ENCODE data around the gene LRRN3.

The LRRN3 gene

DNA sequence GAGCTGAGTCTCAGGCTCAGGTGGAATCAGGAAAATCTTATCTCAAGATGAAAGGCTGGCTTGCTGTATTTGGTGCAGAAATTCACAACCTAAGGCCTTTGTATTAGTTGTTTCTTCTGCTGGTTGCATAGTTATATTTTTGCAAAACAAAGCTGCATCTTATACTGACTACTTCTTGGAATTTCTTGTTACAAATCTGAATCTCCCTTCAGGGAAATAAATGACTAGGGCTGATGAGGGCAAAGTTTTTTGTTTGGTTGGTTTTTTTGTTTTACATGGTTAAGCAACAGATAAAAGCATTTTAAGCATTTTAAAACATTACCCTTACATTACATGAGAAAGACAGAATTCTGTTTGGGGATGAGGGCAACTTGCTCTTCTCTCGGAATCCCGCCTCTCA is 13.9 kb upstream of the LRRN3 start:
- no peak for DNase-seq (ENCODE audit: extremely low read depth, insufficient read length)
- TF ChIP-seq, protein P1, sequence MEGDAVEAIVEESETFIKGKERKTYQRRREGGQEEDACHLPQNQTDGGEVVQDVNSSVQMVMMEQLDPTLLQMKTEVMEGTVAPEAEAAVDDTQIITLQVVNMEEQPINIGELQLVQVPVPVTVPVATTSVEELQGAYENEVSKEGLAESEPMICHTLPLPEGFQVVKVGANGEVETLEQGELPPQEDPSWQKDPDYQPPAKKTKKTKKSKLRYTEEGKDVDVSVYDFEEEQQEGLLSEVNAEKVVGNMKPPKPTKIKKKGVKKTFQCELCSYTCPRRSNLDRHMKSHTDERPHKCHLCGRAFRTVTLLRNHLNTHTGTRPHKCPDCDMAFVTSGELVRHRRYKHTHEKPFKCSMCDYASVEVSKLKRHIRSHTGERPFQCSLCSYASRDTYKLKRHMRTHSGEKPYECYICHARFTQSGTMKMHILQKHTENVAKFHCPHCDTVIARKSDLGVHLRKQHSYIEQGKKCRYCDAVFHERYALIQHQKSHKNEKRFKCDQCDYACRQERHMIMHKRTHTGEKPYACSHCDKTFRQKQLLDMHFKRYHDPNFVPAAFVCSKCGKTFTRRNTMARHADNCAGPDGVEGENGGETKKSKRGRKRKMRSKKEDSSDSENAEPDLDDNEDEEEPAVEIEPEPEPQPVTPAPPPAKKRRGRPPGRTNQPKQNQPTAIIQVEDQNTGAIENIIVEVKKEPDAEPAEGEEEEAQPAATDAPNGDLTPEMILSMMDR (IDR thresholded peaks at IDR 0.05; ENCODE audit: insufficient read depth, low read length, poor library complexity, severe bottlenecking), result no peak
- Histone ChIP-seq H3K36me3 (ENCODE audit: control insufficient read depth, insufficient read depth, low read length) (no peaks in the 10 kb centered on the region), H3K4me3 (replicated peaks; ENCODE audit: low read depth, low read length) (no peak overlapping the region), H3K27me3 (replicated peaks; ENCODE audit: control insufficient read depth, insufficient read depth, low read length) (no peaks in the 10 kb centered on the region)

GRCh38 chr7:111080495-111081105 is 10.3 kb upstream of the LRRN3 start:
- DNase-seq (ENCODE audit: extremely low read depth, insufficient read length), result peak; percentile 23

DNA sequence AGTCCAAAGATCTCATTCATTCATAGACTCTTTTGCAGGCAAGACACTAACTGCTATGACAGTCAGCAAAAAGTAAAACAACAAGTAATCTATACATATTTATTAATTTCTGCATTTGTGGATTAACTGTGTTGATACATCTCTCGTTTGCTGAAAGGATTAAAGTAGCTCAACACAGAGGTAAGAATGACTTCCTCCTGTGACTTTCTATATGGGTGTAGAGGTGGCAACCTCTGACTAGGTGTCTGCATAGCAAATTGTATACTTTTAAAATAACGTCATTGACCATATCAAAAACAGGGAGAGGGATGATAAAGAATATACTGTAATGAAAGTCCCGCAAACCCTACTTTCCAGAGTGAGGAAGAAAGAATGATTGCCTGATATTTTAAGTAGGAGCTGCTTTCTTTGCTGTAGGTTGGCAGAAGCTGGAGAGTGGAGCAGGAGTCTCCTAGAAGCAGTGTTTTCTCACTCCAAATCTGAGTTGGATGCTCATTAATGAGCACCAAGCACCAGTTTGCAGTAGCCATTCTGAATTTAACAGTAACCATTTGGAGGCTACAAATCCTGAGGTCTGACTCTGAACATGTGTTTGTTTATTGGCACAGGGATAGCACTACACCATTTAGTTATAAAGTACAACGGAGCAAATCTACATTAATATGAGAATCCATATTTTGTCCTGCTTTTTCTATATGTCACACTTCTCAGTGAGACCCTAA is 9.2 kb upstream of the LRRN3 start:
- no peaks in the 10 kb centered on the region for H3K27me3 ChIP-seq (replicated peaks; ENCODE audit: control insufficient read depth, insufficient read depth, low read length)
- TF ChIP-seq, protein P1 (IDR thresholded peaks at IDR 0.05; ENCODE audit: insufficient read depth, low read length, poor library complexity, severe bottlenecking), result no peak
- no peak overlapping the region for H3K4me3 ChIP-seq (replicated peaks; ENCODE audit: low read depth, low read length)
- DNase-seq (ENCODE audit: extremely low read depth, insufficient read length), result no peak
- H3K36me3 ChIP-seq (ENCODE audit: control insufficient read depth, insufficient read depth, low read length), result no peaks in the 10 kb centered on the region

More at GRCh38 chr7:111080495-111081105, 10.3 kb upstream of the LRRN3 start:
- TF ChIP-seq, protein P1 (IDR thresholded peaks at IDR 0.05; ENCODE audit: insufficient read depth, low read length, poor library complexity, severe bottlenecking), result no peak
- Histone ChIP-seq H3K4me3 (replicated peaks; ENCODE audit: low read depth, low read length) (no peak overlapping the region), H3K36me3 (ENCODE audit: control insufficient read depth, insufficient read depth, low read length) (no peaks in the 10 kb centered on the region), H3K27me3 (replicated peaks; ENCODE audit: control insufficient read depth, insufficient read depth, low read length) (no peaks in the 10 kb centered on the region)

- Histone ChIP-seq H3K36me3 (ENCODE audit: control insufficient read depth, insufficient read depth, low read length) (no peaks in the 10 kb centered on the region), H3K4me3 (replicated peaks; ENCODE audit: low read depth, low read length) (no peak overlapping the region), H3K27me3 (replicated peaks; ENCODE audit: control insufficient read depth, insufficient read depth, low read length) (no peaks in the 10 kb centered on the region)
- TF ChIP-seq, protein P1 (IDR thresholded peaks at IDR 0.05; ENCODE audit: insufficient read depth, low read length, poor library complexity, severe bottlenecking), result no peak
- DNase-seq (ENCODE audit: extremely low read depth, insufficient read length), result no peak
These were observed 8.6 kb upstream of the LRRN3 start for GRCh38 chr7:111082351-111082750.

- TF ChIP-seq, protein P1 (IDR thresholded peaks at IDR 0.05; ENCODE audit: insufficient read depth, low read length, poor library complexity, severe bottlenecking), result no peak
- H3K36me3 ChIP-seq (ENCODE audit: control insufficient read depth, insufficient read depth, low read length), result no peaks in the 10 kb centered on the region
- H3K27me3 ChIP-seq (replicated peaks; ENCODE audit: control insufficient read depth, insufficient read depth, low read length), result no peaks in the 10 kb centered on the region
- H3K4me3 ChIP-seq (replicated peaks; ENCODE audit: low read depth, low read length), result no peak overlapping the region
- peak; percentile 77 for DNase-seq (ENCODE audit: extremely low read depth, insufficient read length)
These were observed 7.5 kb upstream of the LRRN3 start for GRCh38 chr7:111083413-111083812.
